ENCODE measurements around the gene AKT2.
A peak's percentile ranks its signal among the peaks of the same experiment; 100 is the strongest.

AKT2 gene

GRCh38 chr19:40198272-40198990 lies 86.7 kb downstream of the AKT2 start:
- H3K4me3 ChIP-seq (ENCODE audit: low read length) = no peak overlapping the region
- TF ChIP-seq, protein P1, sequence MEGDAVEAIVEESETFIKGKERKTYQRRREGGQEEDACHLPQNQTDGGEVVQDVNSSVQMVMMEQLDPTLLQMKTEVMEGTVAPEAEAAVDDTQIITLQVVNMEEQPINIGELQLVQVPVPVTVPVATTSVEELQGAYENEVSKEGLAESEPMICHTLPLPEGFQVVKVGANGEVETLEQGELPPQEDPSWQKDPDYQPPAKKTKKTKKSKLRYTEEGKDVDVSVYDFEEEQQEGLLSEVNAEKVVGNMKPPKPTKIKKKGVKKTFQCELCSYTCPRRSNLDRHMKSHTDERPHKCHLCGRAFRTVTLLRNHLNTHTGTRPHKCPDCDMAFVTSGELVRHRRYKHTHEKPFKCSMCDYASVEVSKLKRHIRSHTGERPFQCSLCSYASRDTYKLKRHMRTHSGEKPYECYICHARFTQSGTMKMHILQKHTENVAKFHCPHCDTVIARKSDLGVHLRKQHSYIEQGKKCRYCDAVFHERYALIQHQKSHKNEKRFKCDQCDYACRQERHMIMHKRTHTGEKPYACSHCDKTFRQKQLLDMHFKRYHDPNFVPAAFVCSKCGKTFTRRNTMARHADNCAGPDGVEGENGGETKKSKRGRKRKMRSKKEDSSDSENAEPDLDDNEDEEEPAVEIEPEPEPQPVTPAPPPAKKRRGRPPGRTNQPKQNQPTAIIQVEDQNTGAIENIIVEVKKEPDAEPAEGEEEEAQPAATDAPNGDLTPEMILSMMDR (IDR thresholded peaks at IDR 0.05; ENCODE audit: insufficient read depth, low read depth, low read length, missing control alignments) = no peak
- no peak for DNase-seq (ENCODE audit: low read depth)

DNA sequence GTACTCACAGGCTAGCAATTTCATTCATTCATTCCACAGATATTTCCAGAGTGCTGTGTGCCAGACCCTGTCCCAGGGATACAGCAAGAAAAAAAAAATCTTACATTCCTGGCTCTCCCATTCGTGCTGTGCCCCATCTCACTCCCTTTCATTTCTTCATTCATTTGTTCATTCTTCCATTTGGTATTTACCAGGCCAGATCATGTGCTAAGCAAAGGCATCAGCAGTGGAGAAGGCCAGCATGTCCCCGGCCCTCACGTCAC lies 91.6 kb downstream of the AKT2 start:
- no peak for DNase-seq (ENCODE audit: low read depth)
- H3K4me3 ChIP-seq (ENCODE audit: low read length) = no peak overlapping the region
- TF ChIP-seq, protein P1 (IDR thresholded peaks at IDR 0.05; ENCODE audit: insufficient read depth, low read depth, low read length, missing control alignments) = no peak

DNA sequence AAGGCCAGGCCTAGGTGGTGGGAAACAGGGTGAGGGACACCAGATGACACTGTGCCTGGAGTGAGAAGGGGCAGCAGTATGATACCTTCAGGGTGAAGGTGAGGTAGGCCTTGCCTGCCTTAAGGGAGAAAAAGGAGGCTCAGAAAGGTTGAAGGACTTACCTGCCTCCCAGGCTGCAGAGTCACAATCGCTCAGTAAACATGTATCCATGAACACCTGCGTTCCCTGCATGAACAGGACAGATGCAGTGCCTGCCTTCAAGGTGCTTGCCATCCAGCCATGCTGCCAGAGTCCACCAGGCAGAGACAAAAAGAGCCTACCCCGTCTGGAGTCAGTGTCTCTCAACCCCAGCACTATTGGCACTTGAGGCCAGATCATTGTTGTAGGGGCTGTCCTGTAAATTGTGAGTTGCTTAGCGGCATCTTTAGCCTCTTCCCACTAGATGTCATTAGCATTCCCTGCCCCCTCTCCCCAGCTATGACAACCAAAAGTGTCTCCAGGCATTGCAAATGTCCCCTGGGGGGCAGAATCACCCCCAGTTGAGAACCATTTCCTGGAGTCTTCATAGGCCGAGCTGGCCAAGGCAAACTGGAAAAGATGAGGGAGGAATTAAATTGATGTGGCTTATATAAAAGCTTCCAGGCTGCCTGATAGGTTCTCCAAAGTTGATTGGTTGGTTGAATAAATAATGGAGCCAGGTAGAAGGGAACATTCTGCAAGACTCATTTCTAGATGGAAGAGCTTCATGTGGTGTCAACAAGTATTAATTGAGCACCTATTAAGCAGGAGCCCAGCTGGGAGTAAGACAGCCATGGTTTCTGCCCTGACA lies 92.2 kb downstream of the AKT2 start:
- peak overlapping the region; percentile 53 for H3K4me3 ChIP-seq (ENCODE audit: low read length)
- no peak for DNase-seq (ENCODE audit: low read depth)
- TF ChIP-seq, protein P1 (IDR thresholded peaks at IDR 0.05; ENCODE audit: insufficient read depth, low read depth, low read length, missing control alignments) = no peak

DNA sequence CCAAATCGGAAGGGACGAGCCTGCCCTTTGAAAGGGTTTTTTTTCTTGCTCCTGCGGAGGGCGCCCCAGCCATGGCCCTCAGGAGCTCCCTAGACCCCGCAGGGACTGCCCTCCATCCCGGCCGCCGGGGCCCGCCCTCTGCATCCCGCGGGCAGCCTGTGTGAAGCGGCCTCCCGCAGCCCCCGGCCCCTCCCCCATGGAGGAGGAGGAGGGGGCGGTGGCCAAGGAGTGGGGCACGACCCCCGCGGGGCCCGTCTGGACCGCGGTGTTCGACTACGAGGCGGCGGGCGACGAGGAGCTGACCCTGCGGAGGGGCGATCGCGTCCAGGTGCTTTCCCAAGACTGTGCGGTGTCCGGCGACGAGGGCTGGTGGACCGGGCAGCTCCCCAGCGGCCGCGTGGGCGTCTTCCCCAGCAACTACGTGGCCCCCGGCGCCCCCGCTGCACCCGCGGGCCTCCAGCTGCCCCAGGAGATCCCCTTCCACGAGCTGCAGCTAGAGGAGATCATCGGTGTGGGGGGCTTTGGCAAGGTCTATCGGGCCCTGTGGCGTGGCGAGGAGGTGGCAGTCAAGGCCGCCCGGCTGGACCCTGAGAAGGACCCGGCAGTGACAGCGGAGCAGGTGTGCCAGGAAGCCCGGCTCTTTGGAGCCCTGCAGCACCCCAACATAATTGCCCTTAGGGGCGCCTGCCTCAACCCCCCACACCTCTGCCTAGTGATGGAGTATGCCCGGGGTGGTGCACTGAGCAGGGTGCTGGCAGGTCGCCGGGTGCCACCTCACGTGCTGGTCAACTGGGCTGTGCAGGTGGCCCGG lies 93.1 kb downstream of the AKT2 start:
- TF ChIP-seq, protein P1 (IDR thresholded peaks at IDR 0.05; ENCODE audit: insufficient read depth, low read depth, low read length, missing control alignments) = no peak
- DNase-seq (ENCODE audit: low read depth) = no peak
- peak overlapping the region; percentile 53 for H3K4me3 ChIP-seq (ENCODE audit: low read length)

- peak within 1 kb of the TSS; percentile 84 for H3K4me3 ChIP-seq (ENCODE audit: low read length)
- DNase-seq (ENCODE audit: low read depth) = peak; percentile 61
- TF ChIP-seq, protein P1 (IDR thresholded peaks at IDR 0.05; ENCODE audit: insufficient read depth, low read depth, low read length, missing control alignments) = no peak
These were observed 94.0 kb downstream of the AKT2 start, which contains the start of gene MAP3K10 for GRCh38 chr19:40190891-40191835. Gene MAP3K10 (plus strand): TSS chr19:40191426. CDS start chr19:40192032, 606 bp downstream.

DNA sequence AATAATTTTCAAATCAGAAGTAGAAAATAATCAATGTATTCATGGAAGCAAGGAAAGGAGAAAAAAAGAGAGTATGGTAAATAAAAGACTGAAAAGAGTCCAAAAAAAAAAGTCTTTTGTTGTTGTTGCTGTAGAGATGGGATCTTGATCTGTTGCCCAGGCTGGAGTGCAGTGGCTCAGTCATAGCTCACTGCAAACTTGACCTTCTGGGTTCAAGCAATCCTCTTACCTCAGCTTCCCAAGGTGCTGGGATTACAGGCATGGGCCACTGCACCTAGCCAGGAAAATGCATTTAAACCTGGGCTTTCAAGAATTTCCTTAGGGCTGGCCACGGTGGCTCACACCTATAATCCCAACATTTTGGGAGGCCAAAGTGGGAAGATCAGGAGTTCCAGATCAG lies 100.9 kb downstream of the AKT2 start:
- H3K4me3 ChIP-seq (ENCODE audit: low read length) = no peak overlapping the region
- DNase-seq (ENCODE audit: low read depth) = no peak
- TF ChIP-seq, protein P1 (IDR thresholded peaks at IDR 0.05; ENCODE audit: insufficient read depth, low read depth, low read length, missing control alignments) = no peak
